NCI-H446 treated with DMSO at 0.1 percent for 48 hours (cell line): ENCODE data around the gene ACSF2.

Experiments used
- DNase-seq: peaks from one replicate; lab custom pipeline; 2025; lab: John Stamatoyannopoulos, UW

The ACSF2 gene

DNA sequence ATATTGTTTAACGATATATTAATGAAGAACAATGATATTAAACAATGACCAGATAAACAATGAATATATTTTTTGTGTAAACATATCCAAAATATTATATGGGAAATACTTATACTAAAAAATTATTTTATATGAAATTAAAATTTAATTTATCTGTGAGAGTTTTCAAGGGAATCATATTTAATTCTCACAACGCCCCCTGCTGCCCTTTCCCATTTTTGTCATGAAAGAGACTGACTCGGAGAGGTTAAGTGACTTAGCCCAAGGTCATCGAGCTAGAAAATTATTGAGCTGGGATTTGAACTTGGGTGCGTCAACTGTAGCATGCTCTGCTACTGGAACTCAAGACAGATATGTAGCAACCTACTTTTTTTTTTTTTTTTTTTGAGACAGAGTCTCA lies 75.0 kb downstream of the ACSF2 start:
- DNase-seq: no peak

DNA sequence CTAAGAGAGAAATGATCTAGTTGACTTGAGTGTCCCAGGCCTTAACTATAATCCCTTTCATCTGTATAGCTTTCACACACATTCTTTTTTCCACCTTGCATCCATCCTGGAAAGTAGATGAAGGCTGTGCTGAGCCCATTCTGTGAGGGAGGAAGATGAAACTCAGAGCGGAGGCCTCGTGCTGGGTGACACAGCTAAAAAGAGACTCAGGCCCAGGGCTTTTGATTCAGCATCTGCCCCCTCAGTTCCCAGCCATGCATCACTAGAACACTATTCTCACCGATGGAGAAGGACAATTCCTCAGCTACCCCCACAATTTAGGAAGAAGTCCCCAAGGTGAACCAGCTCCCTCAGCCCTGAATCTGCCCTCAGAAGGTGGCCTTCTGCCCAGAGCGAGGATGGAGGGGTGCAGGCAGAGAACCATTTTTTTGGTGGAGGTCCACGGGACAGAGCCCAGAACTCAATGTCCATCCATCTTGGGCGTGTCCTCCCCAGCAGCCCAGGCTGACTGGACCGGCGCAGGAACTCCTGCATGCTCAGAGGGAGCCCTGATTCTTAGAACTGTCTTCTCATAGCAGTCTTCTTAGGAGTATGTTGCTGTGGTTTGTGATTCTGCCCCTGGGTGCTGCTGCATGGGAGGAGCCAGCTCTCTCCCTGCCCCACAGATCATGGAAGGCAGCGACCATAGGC lies 76.4 kb downstream of the ACSF2 start:
- no peak for DNase-seq

DNA sequence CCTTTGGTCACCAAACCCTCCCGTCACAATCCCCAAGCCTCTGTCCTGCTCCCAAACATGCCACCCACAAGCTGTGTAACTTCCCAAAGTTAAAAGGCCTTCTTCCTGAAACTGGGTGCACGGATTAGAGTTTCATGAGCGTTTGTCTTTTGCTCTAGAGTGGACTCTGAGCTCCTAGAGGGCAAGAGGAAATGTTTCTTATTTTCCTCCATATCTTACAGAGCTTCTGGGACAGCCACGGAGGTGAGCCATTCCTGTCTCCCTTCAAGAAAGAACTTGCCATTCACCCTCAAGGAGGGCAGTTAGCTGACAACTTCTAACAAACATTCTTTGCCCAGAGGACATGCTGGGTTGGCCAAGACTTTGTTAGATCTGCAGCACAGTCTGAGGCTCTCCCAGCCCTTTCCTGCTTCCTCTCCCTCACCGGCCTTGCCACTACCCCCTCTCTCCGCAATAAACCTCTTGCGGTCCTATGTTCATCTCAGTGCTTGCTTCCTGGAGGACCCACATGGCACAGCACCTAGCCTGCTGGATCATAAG lies 79.6 kb downstream of the ACSF2 start:
- DNase-seq: no peak

DNA sequence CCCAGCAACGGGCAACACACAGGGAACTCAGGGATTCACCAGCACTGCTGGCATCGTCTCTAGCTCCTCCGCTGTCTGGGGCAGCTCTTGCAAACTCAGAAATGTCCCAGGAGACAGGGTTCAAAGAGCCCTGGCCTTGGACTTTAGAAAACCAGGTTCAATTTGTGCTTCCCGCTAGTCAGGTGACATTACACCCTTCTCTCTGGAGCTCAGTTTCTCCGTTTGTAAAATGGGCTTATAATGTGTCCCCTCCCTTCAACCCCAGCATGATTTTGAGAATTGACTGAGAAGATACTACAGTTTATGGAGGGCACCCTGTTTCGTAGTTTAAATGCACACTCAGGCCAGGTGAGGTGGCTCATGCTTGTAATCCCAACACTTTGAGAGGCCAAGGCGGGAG lies 80.3 kb downstream of the ACSF2 start:
- DNase-seq: no peak

DNA sequence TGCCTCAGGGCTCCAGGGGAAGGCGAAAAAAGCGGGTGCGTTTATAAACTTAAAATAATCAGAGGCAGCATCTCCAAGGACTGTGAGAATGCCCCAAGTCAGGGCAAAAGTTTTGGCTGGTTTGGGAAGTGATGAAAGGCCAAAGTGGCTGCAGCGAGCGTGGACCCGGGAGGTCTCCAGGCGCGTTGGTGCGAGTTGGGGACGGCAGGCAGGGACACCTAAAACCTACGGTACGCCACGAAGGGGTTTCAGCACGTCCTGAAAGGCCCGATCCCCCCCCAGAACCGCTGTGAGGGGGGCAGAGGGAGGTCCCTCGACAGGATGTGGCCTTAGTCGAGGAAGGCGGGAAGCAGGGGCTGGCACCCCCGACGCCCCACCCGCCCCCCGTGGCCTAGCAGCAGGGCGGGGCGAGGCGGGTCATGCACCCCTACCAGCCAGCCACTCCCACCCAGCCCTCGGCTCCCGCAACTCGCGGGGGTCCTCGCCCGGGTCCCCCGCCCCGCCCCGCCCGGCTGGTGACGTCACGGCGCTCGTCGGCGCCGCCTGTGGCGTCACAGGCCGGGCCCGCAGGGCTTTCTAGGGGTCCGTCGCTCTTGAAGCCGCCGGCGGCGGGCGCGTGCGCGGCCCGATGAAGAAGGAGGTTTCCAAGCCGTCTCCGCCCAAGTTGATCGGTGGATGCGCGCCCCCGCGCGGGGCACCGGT lies 82.0 kb downstream of the ACSF2 start, which contains the start of gene MYCBPAP:
MYCBPAP (plus strand) TSS at position 569 of the 702 bp plus-strand sequence. CDS start 236 bp downstream, outside the sequence.
- DNase-seq: no peak

DNA sequence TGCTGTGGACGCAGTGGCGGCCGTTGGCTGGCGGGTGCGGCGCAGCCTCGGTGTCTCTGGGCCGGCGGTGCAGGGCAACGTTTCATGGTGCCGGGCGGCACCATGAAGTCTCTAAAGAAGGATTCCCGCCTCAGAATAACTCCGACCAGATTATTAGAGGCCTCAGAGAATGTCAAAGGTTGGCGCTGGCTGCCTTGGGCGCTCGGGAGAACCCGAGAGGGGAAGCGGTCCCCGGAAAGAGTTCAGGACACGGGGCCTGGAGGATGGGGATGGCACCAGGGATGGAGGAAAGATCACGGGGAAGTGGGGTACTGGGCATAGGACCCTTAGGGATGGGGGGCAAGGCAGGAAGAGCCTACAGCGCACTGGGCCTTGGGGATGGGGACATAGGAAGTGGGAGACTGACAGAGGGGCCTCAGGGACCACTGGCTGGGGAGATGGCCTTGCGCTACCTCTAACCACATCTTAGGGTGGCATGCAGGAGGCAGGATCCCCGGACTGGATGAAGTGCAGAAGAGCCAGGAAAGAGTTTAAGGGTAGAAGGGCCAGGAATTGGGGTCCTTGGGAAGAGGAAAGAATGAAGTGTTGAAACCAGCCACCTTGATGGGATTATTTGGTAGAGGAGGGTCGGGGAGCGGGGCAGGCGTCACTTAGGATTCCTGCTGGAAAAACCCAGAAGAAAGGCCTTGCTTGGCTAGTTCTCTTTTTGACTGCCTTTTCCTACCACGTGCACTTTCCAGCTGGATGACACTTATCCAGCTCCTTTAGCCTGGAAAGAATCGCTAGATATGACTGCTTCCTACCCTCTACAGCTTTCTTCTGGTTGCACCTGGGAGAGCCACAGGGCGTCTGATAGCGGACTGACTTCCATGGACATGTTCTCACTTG lies 82.8 kb downstream of the ACSF2 start:
- DNase-seq: no peak

DNA sequence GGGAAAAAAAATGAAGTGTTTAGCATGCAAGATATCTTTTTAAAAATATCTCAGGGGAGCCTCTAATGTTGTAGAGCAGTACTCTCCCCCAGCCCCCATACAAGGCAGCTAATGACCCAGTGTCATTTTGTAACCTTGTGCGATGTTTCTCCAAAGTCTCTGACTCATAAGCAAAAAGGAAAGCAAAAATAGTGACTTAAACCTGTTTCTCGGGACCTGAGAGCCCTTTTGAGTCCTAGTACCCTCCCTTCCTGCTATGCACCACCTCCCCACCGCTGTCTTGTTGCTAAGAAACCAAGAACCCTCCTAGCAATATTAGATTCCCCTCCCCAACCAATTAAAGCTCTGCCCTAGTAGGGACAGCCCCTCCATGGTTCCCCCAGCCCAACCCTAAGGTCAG lies 85.0 kb downstream of the ACSF2 start:
- no peak for DNase-seq

DNA sequence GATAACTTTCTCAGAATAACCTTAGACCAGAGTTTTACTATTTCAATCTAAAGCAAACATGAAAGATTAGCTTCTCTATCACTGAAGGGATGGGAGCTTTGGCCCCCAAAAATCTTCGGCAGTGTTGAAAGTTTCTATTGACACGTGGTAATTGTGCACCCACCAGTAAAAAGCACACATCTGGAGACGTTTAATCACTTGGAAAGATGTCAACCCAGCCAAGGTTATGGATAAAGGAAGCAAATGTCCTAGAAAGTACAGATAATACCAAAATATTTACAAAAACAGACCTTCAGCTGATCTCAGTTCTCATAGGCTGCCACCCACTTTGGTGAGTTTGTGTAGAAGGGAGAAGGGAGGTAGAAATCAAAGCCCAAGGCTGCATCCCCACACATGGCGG lies 87.5 kb downstream of the ACSF2 start:
- no peak for DNase-seq

DNA sequence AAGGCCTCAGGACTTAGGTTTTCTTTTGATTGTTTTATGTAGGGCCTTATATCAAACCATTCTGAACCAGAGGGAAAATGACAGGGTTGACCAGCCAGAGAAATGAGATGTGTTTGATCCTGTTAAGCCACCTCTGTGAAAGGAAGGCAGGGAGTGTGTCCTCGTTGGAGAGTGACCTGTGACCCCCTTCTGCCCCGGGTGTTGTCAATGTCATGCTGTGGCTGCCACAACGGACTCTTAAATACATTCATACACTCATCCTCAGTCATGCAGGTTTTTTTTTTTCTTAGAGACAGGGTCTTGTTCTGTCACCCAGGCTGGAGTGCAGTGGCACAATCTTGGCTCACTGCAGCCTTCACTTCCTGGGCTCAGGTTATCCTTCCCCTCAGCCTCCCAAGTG lies 88.4 kb downstream of the ACSF2 start:
- no peak for DNase-seq

DNA sequence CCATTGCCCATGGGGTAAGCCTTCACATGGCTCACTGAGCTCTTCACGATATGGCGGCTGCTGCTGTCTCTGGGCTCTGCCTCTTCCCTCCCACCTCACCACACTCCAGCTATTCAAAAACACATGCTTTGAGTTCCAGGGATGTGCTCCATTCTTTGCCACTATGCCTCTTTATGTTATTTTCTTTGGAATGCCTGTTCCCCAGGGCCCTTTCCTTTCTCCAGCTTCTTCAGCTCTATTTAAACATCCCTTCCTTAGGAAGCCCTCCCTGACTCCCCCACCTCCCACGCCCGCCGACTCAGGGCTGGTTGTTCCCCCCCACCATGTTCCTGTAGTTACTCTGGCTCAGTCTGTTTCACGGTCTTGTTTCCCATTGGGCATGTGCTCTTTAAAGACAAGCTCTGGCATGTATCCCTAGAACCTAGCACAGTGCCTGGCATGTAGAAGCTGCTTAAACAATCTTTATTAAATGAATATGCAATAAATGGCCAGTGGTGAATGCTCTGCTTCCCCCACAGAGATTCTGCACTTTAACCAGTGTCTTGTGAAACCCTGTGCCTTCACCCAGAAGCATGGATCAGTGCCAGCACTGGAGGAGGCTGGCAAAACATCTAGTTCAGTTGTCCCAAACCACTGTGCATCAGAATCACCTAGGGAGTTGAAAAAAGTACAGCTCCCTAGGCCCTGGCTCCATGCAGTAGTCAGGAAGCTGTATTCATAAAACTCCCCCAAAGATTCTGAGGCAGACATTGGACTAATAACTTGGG lies 89.1 kb downstream of the ACSF2 start:
- no peak for DNase-seq

DNA sequence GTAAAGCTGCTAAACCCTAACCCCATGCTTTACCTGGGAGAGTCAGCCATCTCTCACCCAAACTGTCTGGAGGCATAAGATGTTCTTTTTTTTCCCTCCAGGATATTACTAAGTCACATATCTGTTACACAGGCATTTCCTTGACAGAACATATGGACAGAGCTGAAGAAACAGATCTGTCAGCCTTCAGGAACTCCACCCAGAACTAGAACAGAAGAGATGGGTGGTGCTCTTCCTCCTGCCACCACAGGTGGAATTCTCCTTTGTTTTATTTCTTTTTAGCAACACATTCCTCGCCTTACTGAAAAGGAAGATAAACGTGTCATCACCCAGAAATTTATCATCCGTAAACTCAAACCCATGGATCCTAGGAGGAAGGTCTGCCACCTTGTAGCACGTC lies 91.0 kb downstream of the ACSF2 start:
- no peak for DNase-seq

DNA sequence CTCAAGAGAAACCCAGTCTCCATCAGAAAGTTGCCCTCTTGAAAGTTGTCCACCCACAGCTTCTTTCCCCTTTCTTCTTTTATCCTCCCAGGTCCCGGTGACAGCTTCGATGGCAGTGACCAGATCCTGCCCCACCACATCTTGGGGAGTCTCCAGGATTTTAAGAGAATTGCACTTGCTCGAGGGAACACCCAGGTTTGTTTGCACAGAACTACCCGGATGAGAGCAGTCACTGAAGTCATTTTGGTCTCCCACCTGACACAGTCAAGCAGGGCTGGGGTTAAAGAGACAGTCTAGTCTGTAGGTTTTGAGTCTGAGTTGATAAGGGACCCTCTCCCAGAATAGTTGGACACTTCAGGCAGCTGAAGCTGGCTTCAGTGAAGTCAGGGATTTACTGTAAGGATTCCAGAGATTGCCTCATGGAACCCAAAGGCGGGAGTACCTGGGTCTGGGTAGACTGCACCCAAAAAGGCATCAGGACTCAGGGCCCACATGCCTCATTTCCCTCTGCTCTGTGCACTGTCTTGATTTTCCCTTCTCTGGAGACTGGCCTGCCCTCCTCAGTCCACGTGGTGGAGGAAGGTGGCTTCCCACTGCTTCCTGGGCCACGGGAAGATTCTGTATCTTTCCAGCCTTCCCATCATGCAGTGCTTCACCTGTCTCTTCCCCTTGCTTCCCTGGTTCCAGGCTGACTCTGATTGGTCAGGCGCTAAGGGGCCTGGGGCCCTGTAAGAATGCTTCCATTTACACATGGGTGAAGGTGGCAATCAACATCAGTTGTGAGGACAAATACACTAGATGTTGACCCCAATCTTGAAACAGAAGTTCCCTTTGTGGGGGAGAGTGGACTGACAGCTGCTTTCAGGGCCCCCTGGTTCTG lies 91.7 kb downstream of the ACSF2 start:
- DNase-seq: no peak

DNA sequence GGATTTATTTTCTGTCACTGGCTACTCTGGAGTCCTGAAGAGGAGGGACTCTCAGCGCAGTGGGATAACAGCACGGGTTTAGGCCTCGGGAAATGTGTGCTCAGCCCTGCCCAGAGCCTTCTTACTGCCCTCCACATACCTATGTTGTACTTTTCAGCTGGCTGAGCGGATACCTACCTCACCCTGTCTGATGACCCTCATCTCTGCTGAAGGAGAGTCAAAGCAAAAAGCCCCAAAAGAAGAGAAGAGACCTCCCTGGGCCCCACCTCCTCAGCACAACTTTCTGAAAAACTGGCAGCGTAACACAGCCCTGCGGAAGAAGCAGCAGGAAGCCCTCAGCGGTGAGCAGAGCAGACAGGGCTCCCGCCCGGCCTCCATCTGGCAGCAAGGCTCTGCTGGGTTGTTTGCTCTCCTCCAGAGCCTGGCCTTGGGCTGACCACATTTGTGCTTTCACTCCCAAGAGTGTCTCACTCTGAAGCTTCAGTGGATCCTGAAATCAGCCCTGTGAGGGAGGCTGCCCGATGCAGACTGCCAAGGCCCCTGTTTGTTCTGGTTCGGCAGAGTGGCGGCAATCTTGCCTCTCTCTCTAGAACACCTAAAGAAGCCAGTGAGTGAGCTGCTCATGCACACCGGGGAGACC lies 92.5 kb downstream of the ACSF2 start:
- DNase-seq: peak; percentile 31

DNA sequence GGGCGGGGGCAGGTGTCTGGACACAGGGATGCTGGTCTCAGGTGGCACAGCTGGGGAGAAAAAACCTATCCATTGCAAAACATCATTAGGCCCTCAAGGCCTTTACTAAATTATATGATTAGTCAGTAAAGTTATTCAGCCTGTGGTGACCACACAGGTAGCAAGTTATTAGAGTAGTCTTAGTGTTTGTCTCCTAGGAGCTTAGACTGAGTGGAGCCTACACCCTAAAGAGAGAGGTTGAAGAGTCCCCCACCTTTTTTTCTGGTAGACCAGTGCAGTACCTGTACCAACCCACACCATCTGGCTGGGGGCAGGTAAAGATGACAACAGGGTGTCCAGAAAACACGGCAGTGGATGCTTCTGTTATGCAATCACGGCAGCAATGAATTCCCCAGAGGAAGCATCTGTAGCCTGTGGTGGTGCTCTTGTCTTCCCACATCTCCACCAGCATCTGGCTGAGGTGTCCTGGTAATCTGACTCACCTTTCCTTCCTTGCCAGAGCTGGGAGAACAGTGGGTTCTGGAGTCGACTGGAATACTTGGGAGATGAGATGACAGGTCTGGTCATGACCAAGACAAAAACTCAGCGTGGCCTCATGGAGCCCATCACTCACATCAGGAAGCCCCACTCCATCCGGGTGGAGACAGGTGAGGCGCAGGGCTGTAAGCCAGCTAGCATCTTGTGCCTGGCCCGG lies 93.3 kb downstream of the ACSF2 start:
- DNase-seq: no peak

DNA sequence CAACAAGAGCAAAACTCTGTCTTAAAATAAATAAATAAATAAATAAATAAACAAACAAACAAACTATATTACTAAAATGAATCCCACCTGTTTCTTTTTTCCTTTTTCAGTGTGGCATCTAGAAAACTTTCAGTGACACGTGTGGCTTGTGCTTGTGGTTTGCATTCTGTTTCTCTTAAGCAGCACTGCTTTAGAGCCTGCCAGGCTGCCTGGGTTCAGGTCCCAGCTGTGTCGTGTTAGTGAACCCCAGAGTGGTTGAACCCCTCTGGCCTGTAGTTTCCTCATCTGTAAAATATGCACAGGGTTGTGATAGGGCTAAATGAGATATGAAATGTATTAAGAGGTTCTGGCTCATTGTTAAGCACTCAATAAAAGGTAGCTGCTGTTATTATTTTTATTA lies 94.5 kb downstream of the ACSF2 start:
- DNase-seq: no peak

DNA sequence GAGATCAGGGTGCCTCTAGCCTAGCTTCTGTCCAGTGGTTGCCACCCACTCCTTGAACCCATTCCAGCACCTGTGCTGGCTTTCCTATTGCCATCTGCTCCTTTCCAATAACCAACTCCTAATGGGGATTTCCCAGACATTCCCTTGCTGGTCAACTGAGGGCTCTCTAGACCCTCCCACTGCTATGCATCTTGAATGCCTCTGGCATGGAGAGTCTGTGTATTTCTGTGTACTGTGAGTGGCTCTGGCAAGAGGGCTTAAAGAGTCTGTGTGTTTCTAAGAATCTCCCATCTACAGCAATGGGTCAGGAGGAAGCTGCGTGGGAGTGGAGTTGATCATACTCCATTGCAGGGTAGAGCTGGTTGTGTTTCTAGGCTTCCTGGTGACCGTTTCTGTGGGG lies 95.5 kb downstream of the ACSF2 start:
- no peak for DNase-seq

DNA sequence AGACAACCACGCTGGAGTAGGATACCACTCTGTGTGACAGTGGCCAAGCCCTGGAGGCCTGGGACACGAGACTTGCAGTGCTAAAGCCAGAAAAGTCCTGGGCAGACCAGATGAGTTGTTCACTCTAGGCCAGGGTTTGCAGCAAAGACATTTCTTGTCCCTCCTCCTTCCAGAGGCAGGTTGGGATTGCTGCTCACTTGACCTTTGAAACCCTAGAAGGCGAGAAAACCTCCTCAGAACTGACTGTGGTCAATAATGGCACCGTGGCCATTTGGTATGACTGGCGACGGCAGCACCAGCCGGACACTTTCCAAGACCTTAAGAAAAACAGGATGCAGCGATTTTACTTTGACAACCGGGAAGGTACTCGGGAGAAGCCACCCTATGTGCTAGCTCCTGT lies 96.7 kb downstream of the ACSF2 start:
- no peak for DNase-seq

DNA sequence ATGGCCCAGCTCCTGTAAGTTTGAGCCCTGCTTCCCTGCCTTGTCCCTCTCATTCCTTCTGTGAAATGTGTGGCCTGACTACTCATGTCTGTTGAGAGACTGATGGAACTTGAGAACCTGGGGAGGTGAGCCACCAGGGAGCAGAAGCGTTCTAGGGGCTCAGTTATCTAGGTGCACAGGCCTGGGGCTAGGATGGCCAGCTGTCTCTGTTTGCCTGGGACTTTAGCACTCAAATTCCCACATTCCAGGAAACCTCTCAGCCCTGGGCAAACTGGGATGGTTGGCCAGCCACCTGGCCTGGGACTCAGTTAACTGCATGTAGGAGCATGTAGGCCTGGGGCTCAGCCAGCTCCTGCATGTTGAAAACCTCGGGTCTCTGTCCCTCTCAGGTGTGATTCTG lies 97.2 kb downstream of the ACSF2 start:
- no peak for DNase-seq
